Spinal cord (tissue), 10 donors: ENCODE data around the gene PCDHGA12. TPM values are rescaled to one million over a fixed set of nuclear protein-coding genes. Genes with fewer than 3 reads are reported as not detected.
"Not testable (repeated sequence)": the region's sequence is repeated elsewhere in the genome, so short reads cannot be mapped to it uniquely, and the experiment has no call there.

Source experiments
- DNase-seq, 6 donors: peaks; one replicate each; pipeline versions ENCODE4 v3.0.0 to v3.0.0-alpha.2; 2013 to 2015; ENCODE audit warnings: low spot score in 6 of 6, low read depth in 4 of 6
- H3K27ac ChIP-seq: one replicate; pipeline ENCODE4 v1.5.1; 2013; ENCODE audit warnings: low read depth, low read length, control low read depth
- H3K27me3 ChIP-seq: one replicate; pipeline ENCODE4 v1.6.1; 2013; ENCODE audit warnings: low read length; ENCODE audit not compliant: control insufficient read depth, insufficient read depth
- H3K36me3 ChIP-seq: one replicate; pipeline ENCODE4 v1.6.1; 2013; ENCODE audit warnings: low read length; ENCODE audit not compliant: control insufficient read depth, insufficient read depth
- H3K4me1 ChIP-seq: one replicate; pipeline ENCODE4 v1.6.1; 2013; ENCODE audit warnings: low read length; ENCODE audit not compliant: control insufficient read depth, insufficient read depth
- H3K4me3 ChIP-seq: one replicate; pipeline ENCODE4 v1.5.1; 2013; ENCODE audit warnings: low read depth, low read length, control low read depth
- H3K9me3 ChIP-seq: one replicate; pipeline ENCODE4 v1.6.1; 2013; ENCODE audit warnings: low read length; ENCODE audit not compliant: control insufficient read depth, insufficient read depth
- WGBS: methylation state at CpG from one replicate; pipeline ENCODE4 v1.1.5; 2013; ENCODE audit warnings: missing lambda C conversion rate; ENCODE audit not compliant: insufficient coverage; 5-methylcytosine and 5-hydroxymethylcytosine counted together
- polyA plus RNA-seq, 2 donors: library from polyadenylated mRNA; unstranded; fragments of 120-200 nt; gene quantifications; one replicate each; pipeline ENCODE4 v1.2.1, GENCODE V29; 2013; ENCODE audit not compliant: insufficient read length in 2 of 2
- total RNA-seq, 2 donors: library from RNA; depleted of rRNA in 1 of 2; stranded (reverse); fragments of 120-200 nt in 1 of 2; fragments of >200 nt in 1 of 2; gene quantifications; one replicate each; pipeline versions ENCODE4 v1.2.3 to v1.2.4, GENCODE V29; 2013 to 2014
- donor health status: healthy.

The PCDHGA12 gene
- total and polyA plus RNA-seq, 4 donors: 8.1 to 10.7 (median 8.4) TPM

DNA sequence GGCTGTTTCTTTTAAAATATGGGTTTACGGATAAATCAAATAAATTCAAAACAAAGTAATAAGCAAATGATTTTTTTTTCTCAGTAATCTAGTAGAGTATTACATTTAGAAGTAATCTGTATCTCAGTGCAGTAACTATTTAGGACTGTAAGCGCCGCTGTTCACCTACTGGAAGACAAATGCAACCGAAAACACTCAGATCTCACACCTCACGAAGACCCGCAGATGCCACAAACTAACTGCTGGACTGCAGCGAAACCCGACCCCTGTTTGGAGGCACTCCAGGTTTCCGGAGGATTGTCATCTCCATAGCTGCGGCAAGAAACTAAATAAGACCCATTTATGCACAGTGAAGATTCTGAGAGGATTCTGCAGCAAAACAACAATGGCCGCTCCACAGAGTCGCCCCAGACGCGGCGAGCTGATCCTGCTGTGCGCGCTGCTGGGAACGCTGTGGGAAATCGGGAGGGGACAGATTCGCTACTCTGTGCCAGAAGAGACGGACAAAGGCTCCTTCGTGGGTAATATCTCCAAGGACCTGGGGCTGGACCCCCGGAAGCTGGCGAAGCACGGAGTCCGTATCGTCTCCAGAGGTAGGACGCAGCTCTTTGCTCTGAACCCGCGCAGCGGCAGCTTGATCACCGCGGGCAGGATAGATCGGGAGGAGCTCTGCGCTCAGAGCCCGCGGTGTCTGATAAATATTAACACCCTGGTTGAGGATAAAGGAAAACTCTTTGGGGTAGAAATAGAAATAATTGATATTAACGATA, 37.7 kb upstream of the PCDHGA12 start, which contains the start of gene PCDHGA8:
PCDHGA8 (plus strand) TSS at position 205 of the 770 bp plus-strand sequence; CDS start at position 386, 181 bp downstream.
- no peak for DNase-seq
- H3K27ac ChIP-seq: no peak within 1 kb of the TSS
- no peak within 1 kb of the TSS for H3K4me3 ChIP-seq
- H3K4me1 ChIP-seq: peaks cover 3% of the 10 kb centered on the region
- H3K9me3 ChIP-seq: peaks cover 63% of the 10 kb centered on the region
- 18% methylated on average over 27 of the region's 38 CpGs for whole genome bisulfite sequencing
- no peaks in the 10 kb centered on the region for H3K27me3 ChIP-seq
- H3K36me3 ChIP-seq: peaks cover 21% of the 10 kb centered on the region

DNA sequence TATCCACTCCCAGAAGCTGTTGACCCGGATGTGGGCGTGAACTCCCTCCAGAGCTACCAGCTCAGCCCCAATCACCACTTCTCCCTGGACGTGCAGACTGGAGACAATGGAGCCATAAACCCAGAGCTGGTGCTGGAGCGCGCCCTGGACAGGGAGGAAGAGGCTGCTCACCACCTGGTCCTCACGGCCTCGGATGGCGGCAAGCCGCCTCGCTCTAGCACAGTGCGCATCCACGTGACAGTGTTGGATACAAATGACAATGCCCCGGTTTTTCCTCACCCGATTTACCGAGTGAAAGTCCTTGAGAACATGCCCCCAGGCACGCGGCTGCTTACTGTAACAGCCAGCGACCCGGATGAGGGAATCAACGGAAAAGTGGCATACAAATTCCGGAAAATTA, 37.0 kb upstream of the PCDHGA12 start:
- no peak for DNase-seq
- peaks cover 3% of the 10 kb centered on the region for H3K4me1 ChIP-seq
- no peak overlapping the region for H3K4me3 ChIP-seq
- peaks cover 64% of the 10 kb centered on the region for H3K9me3 ChIP-seq
- peaks cover 21% of the 10 kb centered on the region for H3K36me3 ChIP-seq
- H3K27ac ChIP-seq: no peak overlapping the region
- no peaks in the 10 kb centered on the region for H3K27me3 ChIP-seq
- WGBS: 33% methylated on average over 14 of the region's 21 CpGs

DNA sequence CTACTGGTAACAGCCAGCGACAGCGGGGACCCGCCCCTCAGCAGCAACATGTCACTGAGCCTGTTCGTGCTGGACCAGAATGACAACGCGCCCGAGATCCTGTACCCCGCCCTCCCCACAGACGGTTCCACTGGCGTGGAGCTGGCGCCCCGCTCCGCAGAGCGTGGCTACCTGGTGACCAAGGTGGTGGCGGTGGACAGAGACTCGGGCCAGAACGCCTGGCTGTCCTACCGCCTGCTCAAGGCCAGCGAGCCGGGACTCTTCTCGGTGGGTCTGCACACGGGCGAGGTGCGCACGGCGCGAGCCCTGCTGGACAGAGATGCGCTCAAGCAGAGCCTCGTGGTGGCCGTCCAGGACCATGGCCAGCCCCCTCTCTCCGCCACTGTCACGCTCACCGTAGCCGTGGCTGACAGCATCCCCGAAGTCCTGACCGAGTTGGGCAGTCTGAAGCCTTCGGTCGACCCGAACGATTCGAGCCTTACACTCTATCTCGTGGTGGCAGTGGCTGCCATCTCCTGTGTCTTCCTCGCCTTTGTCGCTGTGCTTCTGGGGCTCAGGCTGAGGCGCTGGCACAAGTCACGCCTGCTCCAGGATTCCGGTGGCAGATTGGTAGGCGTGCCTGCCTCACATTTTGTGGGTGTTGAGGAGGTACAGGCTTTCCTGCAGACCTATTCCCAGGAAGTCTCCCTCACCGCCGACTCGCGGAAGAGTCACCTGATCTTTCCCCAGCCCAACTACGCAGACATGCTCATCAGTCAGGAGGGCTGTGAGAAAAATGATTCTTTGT, 35.7 kb upstream of the PCDHGA12 start:
- H3K4me3 ChIP-seq, H3K27me3 ChIP-seq, DNase-seq, H3K4me1 ChIP-seq, H3K27ac ChIP-seq: not testable (repeated sequence)
- H3K9me3 ChIP-seq: peaks cover 68% of the 10 kb centered on the region
- H3K36me3 ChIP-seq: peaks cover 19% of the 10 kb centered on the region
- WGBS: 30% methylated on average over 32 of the region's 53 CpGs

DNA sequence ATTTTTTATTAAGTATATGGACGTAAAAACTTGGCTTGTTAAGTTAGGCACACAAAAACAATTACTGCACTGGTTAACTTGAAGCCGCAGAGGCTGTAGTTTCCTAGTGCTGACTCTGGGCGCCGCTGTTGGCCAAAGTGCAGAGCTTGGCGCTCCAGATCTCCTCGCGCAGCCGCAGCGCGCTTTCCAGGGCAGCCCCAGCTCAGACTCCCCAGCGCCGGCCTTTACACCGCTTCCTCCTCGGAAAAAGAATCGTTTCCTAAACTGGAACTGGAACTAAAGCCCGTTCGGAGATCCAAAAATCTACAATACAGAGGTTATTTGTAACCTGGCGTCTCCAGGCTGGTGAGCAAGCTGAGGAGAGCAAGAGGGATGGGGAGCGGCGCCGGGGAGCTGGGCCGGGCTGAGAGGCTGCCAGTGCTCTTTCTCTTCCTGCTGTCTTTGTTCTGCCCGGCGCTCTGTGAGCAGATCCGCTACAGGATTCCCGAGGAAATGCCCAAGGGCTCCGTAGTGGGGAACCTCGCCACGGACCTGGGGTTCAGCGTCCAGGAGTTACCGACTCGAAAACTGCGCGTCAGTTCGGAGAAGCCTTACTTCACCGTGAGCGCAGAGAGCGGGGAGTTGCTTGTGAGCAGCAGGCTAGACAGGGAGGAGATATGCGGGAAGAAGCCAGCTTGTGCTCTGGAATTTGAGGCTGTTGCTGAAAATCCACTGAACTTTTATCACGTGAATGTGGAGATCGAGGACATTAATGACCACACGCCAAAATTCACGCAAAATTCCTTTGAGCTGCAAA, 32.4 kb upstream of the PCDHGA12 start, which contains the start of gene PCDHGB5:
PCDHGB5 (plus strand) TSS at position 192 of the 796 bp plus-strand sequence; CDS start at position 373, 181 bp downstream.
- not testable (repeated sequence) for H3K27ac ChIP-seq, H3K27me3 ChIP-seq
- WGBS: 5% methylated on average over 17 of the region's 43 CpGs
- Histone ChIP-seq H3K36me3 (peaks cover 14% of the 10 kb centered on the region), H3K4me3 (peak within 1 kb of the TSS; percentile 9), H3K4me1 (peaks cover 13% of the 10 kb centered on the region), H3K9me3 (peaks cover 64% of the 10 kb centered on the region)
- DNase-seq: peak in 2 of 6 donors; percentile 13 to 23

DNA sequence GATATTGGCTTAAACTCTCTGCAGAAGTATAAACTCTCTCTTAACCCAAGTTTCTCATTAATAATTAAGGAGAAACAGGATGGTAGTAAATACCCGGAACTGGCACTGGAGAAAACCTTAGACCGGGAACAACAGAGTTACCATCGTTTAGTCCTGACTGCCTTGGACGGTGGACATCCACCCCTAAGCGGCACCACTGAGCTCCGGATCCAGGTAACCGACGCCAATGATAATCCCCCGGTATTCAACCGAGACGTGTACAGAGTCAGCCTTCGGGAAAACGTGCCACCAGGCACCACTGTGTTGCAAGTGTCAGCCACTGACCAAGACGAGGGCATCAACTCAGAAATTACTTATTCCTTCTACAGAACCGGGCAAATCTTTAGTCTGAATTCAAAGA, 31.7 kb upstream of the PCDHGA12 start:
- Histone ChIP-seq H3K27ac (no peak overlapping the region), H3K36me3 (peaks cover 14% of the 10 kb centered on the region), H3K4me1 (peaks cover 13% of the 10 kb centered on the region), H3K27me3 (no peaks in the 10 kb centered on the region), H3K9me3 (peaks cover 60% of the 10 kb centered on the region), H3K4me3 (no peak overlapping the region)
- 21% methylated on average over 13 of the region's 15 CpGs for WGBS
- no peak for DNase-seq

DNA sequence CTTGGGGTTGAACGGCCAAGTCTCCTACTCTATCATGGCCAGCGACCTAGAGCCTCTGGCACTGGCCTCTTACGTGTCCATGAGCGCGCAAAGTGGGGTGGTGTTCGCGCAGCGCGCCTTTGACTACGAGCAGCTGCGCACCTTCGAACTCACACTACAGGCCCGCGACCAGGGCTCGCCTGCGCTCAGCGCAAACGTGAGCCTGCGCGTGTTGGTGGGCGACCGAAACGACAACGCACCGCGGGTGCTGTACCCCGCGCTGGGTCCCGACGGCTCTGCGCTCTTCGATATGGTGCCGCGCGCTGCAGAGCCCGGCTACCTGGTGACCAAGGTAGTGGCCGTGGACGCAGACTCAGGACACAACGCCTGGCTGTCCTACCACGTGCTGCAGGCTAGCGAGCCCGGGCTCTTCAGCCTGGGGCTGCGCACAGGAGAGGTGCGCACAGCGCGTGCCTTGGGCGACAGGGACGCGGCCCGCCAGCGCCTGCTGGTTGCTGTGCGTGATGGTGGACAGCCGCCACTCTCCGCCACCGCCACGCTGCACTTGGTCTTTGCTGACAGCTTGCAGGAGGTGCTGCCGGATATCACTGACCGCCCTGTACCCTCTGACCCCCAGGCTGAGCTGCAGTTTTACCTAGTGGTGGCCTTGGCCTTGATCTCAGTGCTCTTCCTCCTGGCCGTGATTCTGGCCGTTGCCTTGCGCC, 30.6 kb upstream of the PCDHGA12 start:
- DNase-seq: no peak
- no peak overlapping the region for H3K4me3 ChIP-seq
- no peaks in the 10 kb centered on the region for H3K27me3 ChIP-seq
- peaks cover 12% of the 10 kb centered on the region for H3K36me3 ChIP-seq
- no peak overlapping the region for H3K27ac ChIP-seq
- H3K9me3 ChIP-seq: peaks cover 60% of the 10 kb centered on the region
- peaks cover 12% of the 10 kb centered on the region for H3K4me1 ChIP-seq
- 18% methylated on average over 61 of the region's 61 CpGs for WGBS

DNA sequence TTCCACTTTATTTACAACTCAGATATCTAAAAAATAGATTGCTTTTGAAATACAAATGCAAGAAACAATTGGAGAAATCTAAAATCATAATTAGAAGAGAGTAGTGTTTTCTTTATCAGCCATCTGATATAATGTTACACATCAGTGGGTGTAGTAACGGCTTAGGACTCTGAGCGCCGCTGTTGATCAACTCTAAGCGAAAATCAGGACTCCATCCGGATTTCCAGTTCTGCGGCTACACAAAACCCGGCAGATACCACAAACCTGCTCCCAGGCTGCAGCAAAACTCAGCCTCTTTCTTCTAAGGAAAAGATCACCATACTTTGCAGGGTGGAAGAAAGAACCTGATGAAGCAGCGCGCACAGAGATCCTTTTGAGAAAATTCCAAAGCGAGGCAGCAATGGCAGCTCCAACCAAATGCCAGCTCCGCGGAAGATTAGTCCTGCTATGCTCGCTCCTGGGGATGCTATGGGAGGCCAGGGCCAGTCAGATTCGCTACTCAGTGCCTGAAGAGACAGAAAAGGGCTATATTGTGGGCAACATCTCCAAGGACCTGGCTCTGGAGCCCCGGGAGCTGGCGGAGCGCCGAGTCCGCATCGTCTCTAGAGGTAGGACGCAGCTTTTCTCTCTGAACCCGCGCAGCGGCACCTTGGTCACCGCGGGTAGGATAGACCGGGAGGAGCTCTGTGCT, 27.6 kb upstream of the PCDHGA12 start, which contains the start of gene PCDHGA9:
PCDHGA9 (plus strand) TSS at position 226 of the 691 bp plus-strand sequence; CDS start at position 401, 175 bp downstream.
- H3K36me3 ChIP-seq: peaks cover 16% of the 10 kb centered on the region
- H3K9me3 ChIP-seq: peaks cover 54% of the 10 kb centered on the region
- H3K27me3 ChIP-seq: no peaks in the 10 kb centered on the region
- 9% methylated on average over 23 of the region's 27 CpGs for WGBS
- H3K4me3 ChIP-seq: peak within 1 kb of the TSS; percentile 17
- no peak within 1 kb of the TSS for H3K27ac ChIP-seq
- H3K4me1 ChIP-seq: peaks cover 15% of the 10 kb centered on the region
- peak in 2 of 6 donors; percentile 44 to 62 for DNase-seq

DNA sequence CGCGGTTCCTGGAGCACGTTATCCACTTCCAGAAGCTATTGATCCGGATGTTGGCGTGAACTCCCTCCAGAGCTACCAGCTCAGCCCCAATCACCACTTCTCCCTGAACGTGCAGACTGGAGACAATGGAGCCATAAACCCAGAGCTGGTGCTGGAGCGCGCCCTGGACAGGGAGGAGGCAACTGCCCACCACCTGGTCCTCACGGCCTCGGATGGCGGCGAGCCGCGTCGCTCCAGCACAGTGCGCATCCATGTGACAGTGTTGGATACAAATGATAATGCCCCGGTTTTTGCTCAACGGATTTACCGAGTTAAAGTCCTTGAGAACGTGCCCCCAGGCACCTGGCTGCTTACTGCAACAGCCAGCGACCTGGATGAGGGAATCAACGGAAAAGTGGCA, 26.9 kb upstream of the PCDHGA12 start:
- peaks cover 18% of the 10 kb centered on the region for H3K4me1 ChIP-seq
- no peak overlapping the region for H3K27ac ChIP-seq
- H3K9me3 ChIP-seq: peaks cover 55% of the 10 kb centered on the region
- peaks cover 21% of the 10 kb centered on the region for H3K36me3 ChIP-seq
- H3K4me3 ChIP-seq: no peak overlapping the region
- DNase-seq: no peak
- 20% methylated on average over 19 of the region's 22 CpGs for WGBS
- no peaks in the 10 kb centered on the region for H3K27me3 ChIP-seq
